Activated CD8-positive, alpha-beta memory T cell treated with anti-CD3 and anti-CD28 coated beads for 48 hours (primary cell): ENCODE results near the gene MTHFD1.
A peak's percentile ranks its signal among the peaks of the same experiment; 100 is the strongest.
"Not testable (repeated sequence)": the region's sequence is repeated elsewhere in the genome, so short reads cannot be mapped to it uniquely, and the experiment has no call there.

Source experiments
- DNase-seq, 3 experiments: peaks; one replicate each; pipeline ENCODE4 v3.0.0-alpha.2; 2020; ENCODE audit warnings: low read depth in 2 of 3, low spot score in 2 of 3

MTHFD1 gene

DNA sequence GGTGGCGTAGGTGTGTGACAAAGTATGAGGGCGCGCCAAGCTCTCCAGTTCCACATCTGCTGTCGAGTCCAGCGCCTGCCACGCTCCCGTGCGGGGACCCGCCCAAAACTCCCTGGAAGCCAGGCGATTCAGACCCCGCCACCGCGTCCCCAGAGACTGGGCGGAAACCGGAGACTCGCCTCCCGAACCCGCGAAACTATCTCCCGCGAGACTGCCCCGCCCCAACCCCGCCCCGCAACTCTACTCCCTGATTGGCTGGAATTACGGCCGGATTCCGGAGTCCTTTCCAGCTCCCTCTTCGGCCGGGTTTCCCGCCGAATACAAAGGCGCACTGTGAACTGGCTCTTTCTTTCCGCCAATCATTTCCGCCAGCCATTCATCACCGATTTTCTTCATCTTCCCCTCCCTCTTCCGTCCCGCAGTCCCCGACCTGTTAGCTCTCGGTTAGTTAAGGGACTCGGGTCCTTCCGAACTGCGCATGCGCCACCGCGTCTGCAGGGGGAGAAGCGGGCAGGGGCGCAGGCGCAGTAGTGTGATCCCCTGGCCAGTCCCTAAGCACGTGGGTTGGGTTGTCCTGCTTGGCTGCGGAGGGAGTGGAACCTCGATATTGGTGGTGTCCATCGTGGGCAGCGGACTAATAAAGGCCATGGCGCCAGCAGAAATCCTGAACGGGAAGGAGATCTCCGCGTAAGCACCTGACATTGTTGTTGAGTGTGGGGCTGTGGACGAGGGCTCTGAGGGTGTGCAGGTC, at the start of gene MTHFD1:
MTHFD1 (plus strand) TSS at position 572 of the 751 bp plus-strand sequence; CDS start at position 647, 75 bp downstream.
- DNase-seq, result peak; percentile 89 to 92 (median 91)

GRCh38 chr14:64338616-64339316, 49.4 kb upstream of the MTHFD1 start:
- DNase-seq, result peak; percentile 64 to 82 (median 67)

- no peak for DNase-seq
Observed at GRCh38 chr14:64340560-64341196, 47.5 kb upstream of the MTHFD1 start.

- no peak for DNase-seq
Observed at GRCh38 chr14:64347748-64348147, 40.4 kb upstream of the MTHFD1 start.

DNA sequence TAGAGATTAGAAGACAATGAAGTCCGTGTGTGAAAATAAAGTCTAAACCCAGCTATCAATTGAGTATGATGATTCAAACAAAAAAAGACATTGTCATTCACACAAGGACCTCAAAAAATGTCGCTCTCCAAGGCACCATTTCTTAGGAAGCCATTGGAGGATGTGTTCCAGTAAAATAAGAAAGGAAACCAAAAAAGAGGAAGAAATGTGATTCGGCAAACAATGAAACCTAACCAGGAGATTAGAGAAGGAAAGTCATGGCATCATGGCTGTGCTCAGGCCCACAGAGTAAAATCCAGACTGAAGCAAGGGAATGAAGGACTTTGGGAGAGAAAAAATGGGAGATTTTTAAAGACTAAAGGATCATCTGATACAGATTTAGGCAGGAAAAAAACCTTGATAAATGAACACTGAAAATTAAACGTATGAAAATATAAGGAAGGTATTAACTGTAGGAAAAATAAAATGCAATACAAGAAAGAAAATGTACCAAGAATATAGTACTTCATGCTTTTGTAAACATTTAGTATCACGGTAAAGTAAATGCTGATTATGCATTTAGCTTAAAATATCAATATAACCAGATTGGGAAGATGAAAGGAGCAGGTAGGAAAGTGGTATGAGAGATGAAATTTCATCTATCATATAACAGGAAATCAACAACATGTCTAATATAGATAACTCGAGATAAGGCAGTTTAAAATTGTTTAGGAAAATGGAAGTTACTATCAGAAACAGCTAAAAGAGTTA, 38.2 kb upstream of the MTHFD1 start:
- DNase-seq, result no peak

GRCh38 chr14:64363265-64363846, 24.8 kb upstream of the MTHFD1 start:
- DNase-seq, result no peak

GRCh38 chr14:64364907-64365306, 23.2 kb upstream of the MTHFD1 start:
- no peak for DNase-seq

- DNase-seq, result not testable (repeated sequence)
Observed at GRCh38 chr14:64365358-64365889, 22.7 kb upstream of the MTHFD1 start.

- no peak for DNase-seq
Observed at GRCh38 chr14:64369201-64369600, 19.0 kb upstream of the MTHFD1 start.

DNA sequence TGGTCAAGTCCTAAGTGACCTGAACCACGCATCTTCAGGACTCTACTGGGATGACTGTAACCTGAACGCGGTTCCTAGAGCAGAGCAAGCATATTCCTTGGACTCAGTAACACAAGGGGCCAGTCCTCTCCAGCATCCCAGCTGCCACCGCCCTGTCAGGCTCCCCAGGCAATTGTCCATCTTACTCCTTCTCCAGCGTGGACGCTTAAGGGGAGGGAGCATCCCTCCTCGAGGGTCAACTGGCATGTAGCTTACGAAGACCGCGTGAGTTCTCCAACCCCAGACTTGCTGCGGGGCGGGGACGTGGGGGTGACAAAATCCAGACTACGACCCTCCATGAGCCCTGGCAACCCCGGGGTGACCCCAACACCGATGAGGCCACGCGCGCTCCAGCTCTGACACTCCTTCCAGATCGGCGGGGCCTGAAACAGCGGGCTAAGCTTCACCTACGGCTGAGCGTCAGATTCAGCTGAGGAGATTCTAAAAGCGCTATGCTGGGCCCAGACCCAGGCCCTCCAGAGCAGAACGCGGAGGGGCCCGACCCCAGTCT, 846 bp upstream of the MTHFD1 start:
- DNase-seq, result peak in 2 of 3 experiments; percentile 5 to 32

GRCh38 chr14:64388533-64389285, 556 bp downstream of the MTHFD1 start:
- DNase-seq, result no peak

DNA sequence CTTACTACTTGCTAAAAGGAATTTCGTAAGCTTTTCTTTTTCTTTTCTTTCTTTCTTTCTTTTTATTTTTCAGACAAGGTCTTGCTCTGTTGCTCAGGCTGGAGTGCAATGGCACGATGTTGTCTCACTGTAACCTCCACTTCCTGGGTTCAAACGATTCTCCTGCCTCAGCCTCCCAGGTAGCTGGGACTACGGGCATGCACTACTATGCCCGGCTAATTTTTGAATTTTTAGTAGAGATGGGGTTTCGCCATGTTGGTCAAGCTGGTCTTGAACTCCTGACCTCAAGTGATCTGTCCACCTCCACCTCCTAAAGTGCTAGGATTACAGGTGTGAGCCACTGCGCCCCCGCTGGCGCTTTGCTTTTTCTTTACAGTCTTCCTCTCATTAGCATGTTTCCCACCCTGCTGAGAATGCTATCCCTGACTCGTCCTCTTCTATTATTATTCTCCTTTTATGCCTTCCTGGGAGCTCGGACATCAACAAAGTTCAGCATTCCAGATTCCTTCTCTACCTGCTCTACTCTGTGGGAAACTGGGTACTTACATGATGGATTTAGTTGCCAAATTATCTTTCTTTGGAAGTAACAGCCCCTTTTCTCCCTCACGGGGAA, 3.1 kb downstream of the MTHFD1 start:
- no peak for DNase-seq

DNA sequence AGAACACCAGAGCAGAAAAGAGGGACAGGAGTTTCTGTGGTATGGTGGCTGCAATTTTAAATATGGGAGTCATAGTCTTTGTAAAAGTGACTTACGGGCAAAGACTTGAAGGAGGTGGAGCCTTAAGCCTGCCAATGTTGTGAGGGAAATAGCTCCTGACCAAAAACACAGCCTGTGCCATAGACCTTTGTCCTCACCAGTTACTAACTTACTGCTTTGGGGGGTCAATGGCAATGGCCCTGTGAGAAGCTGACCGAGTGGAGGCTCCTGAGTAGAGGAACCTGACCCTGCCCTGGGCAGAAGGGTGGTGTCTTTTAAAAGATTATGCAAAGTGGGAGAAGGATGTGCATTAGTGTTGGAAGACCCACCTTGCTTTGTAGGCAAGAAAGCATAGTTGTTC, 3.8 kb downstream of the MTHFD1 start:
- no peak for DNase-seq

DNA sequence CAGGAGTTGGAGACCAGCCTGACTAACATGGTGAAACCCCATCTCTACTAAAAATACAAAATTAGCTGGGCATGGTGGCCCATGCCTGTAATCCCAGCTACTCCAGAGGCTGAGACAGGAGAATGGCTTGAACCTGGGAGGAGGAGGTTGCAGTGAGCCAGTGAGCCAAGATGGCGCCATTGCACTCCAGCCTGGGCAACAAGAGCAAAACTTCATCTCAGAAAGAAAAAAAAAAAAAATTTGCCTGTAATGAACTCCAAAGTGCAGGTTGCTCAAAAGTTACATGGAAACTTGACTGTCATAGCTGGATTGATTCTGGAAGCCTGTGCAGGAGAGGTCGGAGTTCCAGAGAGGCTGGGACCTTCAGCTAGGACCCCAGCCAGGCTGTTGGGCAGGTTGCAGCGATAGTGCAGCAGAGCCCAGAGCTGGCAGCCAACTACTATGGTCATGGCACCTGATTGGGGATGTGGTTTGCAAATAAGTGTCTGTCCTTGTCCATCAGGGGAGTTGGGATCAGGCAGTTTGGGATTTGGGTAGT, 5.1 kb downstream of the MTHFD1 start:
- not testable (repeated sequence) for DNase-seq

GRCh38 chr14:64394423-64394822, 6.3 kb downstream of the MTHFD1 start:
- DNase-seq, result no peak

GRCh38 chr14:64394977-64395633, 7.0 kb downstream of the MTHFD1 start:
- DNase-seq, result no peak

DNA sequence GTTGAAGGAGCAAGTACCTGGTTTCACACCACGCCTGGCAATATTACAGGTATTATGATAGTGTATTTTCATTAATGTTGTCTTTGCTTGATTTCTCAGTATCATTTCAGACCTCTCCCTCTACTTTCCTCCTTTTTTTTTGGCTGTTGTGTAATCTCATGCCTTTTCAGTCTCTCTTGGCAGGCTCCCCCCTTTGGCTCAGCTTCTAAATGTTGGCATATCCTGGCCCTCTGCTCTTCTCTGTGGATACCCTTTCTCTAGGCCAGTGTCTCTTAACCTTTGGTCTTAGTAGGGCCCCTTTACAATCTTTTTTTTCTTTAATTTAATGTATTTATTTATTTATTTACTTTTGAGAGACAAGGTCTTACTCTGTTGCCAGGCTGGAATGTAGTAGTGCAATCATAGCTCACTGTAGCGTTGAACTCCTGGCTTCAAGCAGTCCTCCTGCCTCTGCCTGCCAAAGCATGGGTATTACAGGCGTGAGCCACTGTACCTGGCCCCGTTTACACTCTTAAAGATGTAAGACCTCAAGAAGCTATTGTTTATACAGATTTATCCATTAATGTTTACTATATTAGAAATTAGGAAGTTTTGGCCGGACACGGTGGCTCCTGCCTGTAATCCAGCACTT, 12.8 kb downstream of the MTHFD1 start:
- no peak for DNase-seq

DNA sequence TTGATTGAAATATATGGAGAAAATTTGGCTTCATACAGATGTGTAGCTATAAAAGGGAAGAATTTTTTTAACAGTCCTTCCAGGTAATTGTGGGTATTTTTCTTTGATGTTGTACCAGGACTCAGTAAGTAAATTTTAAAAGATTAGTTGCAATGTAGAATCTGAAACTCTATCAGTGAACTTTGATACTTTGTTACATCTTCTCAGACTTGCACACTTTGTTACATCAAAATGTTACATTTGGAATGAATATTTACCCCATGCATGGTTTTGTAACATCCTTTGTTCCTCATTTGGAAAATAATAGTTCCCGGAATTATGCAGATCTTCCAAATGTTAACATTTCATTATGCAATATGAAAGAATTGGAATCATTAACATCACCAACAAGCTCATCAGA, 13.8 kb downstream of the MTHFD1 start:
- DNase-seq, result no peak
